Activated CD4-positive, alpha-beta memory T cell treated with anti-CD3 and anti-CD28 coated beads, Interleukin-2, amount 10 ng/mL, durations not matched to agents 7 days and 5 days (primary cell): ENCODE results near the gene ZSCAN10. TPM values are rescaled to one million over a fixed set of nuclear protein-coding genes. Genes with fewer than 3 reads are reported as not detected.
"Not testable (repeated sequence)": the region's sequence is repeated elsewhere in the genome, so short reads cannot be mapped to it uniquely, and the experiment has no call there.

Experiments used
- CTCF ChIA-PET: fragments of 350-600 bp; sonication (Branson Sonifier 250); formaldehyde crosslinking; loops from one replicate; lab custom pipeline; 2021; ENCODE audit warnings: antibody characterized with exemption, inconsistent platforms; lab: Charles Lee
- POLR2A ChIA-PET: fragments of 350-600 bp; sonication (Branson Sonifier 250); formaldehyde crosslinking; loops from one replicate; lab custom pipeline; 2021; ENCODE audit warnings: antibody characterized with exemption; lab: Charles Lee
- DNase-seq: peaks from one replicate; pipeline ENCODE4 v3.0.0-alpha.2; 2020
- H3K27ac Mint-ChIP-seq: one replicate; pipeline ENCODE4 v1.8.0; 2021; ENCODE audit warnings: mild to moderate bottlenecking, mixed read lengths
- H3K27me3 Mint-ChIP-seq: one replicate; pipeline ENCODE4 v1.8.0; 2021; ENCODE audit warnings: mixed read lengths
- H3K36me3 Mint-ChIP-seq: one replicate; pipeline ENCODE4 v1.8.0; 2021; ENCODE audit warnings: low read depth, mixed read lengths
- H3K4me1 Mint-ChIP-seq: one replicate; pipeline ENCODE4 v1.8.0; 2021; ENCODE audit warnings: mixed read lengths
- H3K4me3 Mint-ChIP-seq: one replicate; pipeline ENCODE4 v1.8.0; 2021; ENCODE audit warnings: mild to moderate bottlenecking, mixed read lengths
- H3K9me3 Mint-ChIP-seq: one replicate; pipeline ENCODE4 v1.8.0; 2021; ENCODE audit warnings: mixed read lengths
- total RNA-seq, 2 experiments: library from RNA; stranded (reverse); gene quantifications; one replicate each; pipeline ENCODE4 v1.2.3, GENCODE V29; 2021

Gene ZSCAN10
- total RNA-seq, 2 experiments from 2014 or later: 0.15 TPM; not detected in 1

DNA sequence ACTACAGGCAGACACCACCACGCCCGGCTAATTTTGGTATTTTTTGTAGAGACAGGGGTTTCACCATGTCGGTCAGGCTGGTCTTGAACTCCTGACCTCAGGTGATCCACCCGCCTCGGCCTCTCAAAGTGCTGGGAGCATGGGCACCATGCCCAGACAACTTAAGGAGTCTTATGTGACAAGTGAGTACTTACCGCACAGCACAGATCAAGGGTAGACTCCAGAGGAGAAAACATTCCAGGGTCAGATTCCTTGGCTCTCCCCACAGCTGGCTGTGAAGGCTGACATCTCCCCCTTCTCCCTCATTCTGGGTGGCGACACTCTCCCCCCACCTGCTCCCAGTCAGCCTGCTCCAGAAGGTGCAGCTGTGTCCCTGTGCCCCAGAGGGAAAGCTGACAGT, 10.6 kb downstream of the ZSCAN10 start:
- POLR2A ChIA-PET: interaction anchor here (3.5 kb wide), 1 partner anchor 12 kb away, joined by 26 read pairs; no protein-coding TSS in a partner anchor
- Mint-ChIP-seq H3K9me3 (no peaks in the 10 kb centered on the region), H3K27me3 (no peaks in the 10 kb centered on the region), H3K27ac (no peak overlapping the region), H3K4me1 (peaks cover 41% of the 10 kb centered on the region), H3K36me3 (no peaks in the 10 kb centered on the region), H3K4me3 (no peak overlapping the region)
- CTCF ChIA-PET: interaction anchor here (0.7 to 1.6 kb wide), 3 partner anchors 14 to 29 kb away, joined by 3 to 6 read pairs (median 3); no protein-coding TSS in a partner anchor
- no peak for DNase-seq

DNA sequence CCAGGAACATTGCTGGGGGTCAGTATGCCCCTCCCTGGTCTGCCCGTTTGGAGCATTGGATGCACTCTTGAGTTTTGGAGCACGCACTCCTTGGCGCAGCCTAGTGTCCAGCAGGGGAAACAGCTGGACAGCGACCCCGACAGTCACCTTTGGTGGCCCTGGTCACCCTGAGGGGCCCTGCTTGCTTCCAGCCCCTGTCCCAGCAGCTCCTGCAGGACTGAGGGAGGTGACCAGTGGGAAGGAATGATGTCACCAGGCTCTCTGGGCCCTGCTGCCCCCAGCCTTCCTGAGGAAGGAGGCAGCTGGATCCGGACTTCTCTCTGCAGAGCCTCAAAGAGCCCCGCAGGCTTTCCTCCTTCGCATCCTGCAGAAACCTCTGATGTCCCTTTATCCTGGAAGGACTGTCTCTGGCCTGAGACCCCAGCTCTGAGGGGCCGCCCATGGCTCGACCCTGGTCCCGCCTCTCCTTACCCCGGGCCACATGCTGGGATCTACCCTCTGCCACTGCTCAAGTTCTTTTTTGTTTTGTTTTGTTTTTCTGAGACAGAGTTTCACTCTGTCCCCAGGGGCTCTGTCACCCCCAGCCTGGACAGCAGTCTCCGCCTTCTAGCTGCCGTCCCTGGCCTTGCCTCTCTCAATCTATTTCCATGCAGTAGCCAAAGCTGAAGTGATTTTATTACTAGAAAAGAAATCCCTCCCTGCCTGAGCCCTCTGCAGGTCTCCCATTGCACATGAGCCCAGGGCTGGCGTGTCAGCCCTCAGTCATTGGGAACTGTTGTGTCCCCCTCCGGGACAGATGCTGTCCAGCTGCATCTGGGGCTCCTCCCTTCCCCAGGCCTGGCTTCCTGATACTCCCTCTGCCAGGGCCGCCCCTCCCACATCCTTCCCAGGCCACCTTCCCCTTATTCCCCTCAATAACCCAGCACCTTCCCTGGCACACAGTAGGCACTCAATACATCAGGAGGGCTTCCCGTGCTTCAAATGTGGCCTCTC, 11.6 kb downstream of the ZSCAN10 start:
- no peak overlapping the region for H3K27ac Mint-ChIP-seq
- no peaks in the 10 kb centered on the region for H3K36me3 Mint-ChIP-seq
- H3K9me3 Mint-ChIP-seq: no peaks in the 10 kb centered on the region
- POLR2A ChIA-PET: interaction anchor here (1.6 to 3.5 kb wide), 2 partner anchors 11 to 22 kb away, joined by 3 to 26 read pairs; partner anchors contain the start of gene IL32
- DNase-seq: no peak
- H3K4me1 Mint-ChIP-seq: peaks cover 44% of the 10 kb centered on the region
- CTCF ChIA-PET: interaction anchor here (1.3 to 3.8 kb wide), 6 partner anchors 10 to 42 kb away, joined by 3 to 16 read pairs (median 6); no protein-coding TSS in a partner anchor
- H3K4me3 Mint-ChIP-seq: no peak overlapping the region
- H3K27me3 Mint-ChIP-seq: no peaks in the 10 kb centered on the region

DNA sequence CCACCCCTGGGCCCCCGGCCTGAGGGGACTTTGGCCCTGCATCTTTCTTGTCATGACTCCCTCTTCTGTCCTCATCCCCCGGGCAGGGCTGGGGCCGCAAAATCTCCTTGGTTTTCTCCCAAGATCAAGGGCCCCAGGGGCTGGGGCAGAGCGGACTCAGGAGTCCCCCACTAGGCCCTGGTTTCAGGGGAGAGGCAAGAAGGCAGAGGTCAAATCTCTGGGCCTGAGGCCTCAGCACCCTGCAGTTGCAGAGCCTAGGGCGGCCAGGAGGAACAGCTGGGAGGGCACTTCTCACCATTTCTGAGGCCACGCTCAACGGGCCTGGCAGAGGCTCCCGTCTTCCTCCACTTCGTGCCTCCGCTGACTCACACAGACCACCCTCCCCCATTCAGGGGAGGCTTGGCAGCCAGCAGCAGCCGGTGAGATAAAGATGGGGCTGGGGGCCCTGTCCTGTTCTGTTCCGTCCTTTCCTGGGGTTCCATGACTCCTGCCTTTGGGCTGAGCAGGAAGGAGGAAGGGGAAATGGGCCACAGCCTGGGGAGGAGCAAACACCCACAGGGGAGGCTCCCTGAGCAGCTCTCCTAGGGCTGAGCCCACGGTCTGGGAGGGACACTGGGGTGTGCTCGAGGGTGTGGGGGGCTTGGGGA, 12.4 kb downstream of the ZSCAN10 start:
- no peak overlapping the region for H3K4me3 Mint-ChIP-seq
- DNase-seq: no peak
- CTCF ChIA-PET: interaction anchor here (1.3 to 3.8 kb wide), 5 partner anchors 11 to 43 kb away, joined by 3 to 16 read pairs (median 5); no protein-coding TSS in a partner anchor
- H3K27me3 Mint-ChIP-seq: no peaks in the 10 kb centered on the region
- POLR2A ChIA-PET: interaction anchor here (1.6 to 3.5 kb wide), 2 partner anchors 10 to 21 kb away, joined by 3 to 26 read pairs; partner anchors contain the start of gene IL32
- H3K9me3 Mint-ChIP-seq: no peaks in the 10 kb centered on the region
- peaks cover 44% of the 10 kb centered on the region for H3K4me1 Mint-ChIP-seq
- no peak overlapping the region for H3K27ac Mint-ChIP-seq
- H3K36me3 Mint-ChIP-seq: no peaks in the 10 kb centered on the region

DNA sequence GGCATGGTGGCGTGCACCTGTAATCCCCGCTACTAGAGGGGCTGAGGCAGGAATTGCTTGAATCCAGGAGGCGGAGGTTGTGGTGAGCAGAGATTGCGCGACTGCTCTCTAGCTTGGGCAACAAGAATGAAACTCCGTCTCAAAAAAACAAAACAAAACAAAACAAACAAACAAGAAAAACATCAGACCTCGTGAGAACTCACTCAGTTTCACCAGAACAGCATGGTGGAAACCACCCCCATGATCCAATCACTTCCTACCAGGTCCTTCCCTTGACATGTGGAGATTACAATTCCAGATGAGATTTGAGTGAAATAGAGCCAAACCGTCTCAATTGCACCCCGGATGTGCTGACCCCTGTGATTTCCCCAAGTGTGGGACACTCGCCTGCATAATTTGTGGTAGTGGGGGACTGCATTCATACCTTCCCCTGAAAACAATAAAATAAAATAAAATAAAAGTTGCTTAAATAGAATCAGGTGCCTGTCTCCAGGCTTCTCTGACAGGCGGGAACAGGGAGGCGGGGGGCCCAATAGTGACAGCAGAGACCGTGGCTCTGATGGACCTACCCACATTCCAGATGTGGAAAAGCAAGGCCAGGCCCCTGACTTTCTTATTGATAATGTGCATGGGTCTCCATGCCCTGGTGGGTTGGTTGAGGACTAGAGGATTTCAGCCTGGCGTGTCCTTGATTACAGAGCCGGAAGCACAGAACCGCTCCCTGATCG, 13.1 kb downstream of the ZSCAN10 start:
- POLR2A ChIA-PET: interaction anchor here (1.6 to 3.5 kb wide), 3 partner anchors 9 to 20 kb away, joined by 3 to 26 read pairs (median 4); partner anchors contain the start of gene IL32
- Mint-ChIP-seq H3K36me3 (peaks cover 4% of the 10 kb centered on the region), H3K27ac (no peak overlapping the region), H3K27me3 (no peaks in the 10 kb centered on the region), H3K4me1 (peaks cover 42% of the 10 kb centered on the region), H3K9me3 (peaks cover 2% of the 10 kb centered on the region), H3K4me3 (no peak overlapping the region)
- DNase-seq: no peak
- CTCF ChIA-PET: interaction anchor here (1.1 to 3.8 kb wide), 3 partner anchors 10 to 44 kb away, joined by 3 to 16 read pairs (median 10); no protein-coding TSS in a partner anchor

- no peak overlapping the region for H3K27ac Mint-ChIP-seq
- ChIA-PET POLR2A (interaction anchor here (1.0 to 1.6 kb wide), 2 partner anchors 9 to 17 kb away, joined by 4 read pairs; no protein-coding TSS in a partner anchor), CTCF (interaction anchor here (1.1 to 3.8 kb wide), 3 partner anchors 9 to 45 kb away, joined by 3 to 16 read pairs (median 10); no protein-coding TSS in a partner anchor)
- no peak overlapping the region for H3K4me3 Mint-ChIP-seq
- H3K9me3 Mint-ChIP-seq: peaks cover 6% of the 10 kb centered on the region
- no peak for DNase-seq
- peaks cover 8% of the 10 kb centered on the region for H3K36me3 Mint-ChIP-seq
- no peaks in the 10 kb centered on the region for H3K27me3 Mint-ChIP-seq
- H3K4me1 Mint-ChIP-seq: peaks cover 42% of the 10 kb centered on the region
Measured at GRCh38 chr16:3084969-3085670, 14.0 kb downstream of the ZSCAN10 start.

DNA sequence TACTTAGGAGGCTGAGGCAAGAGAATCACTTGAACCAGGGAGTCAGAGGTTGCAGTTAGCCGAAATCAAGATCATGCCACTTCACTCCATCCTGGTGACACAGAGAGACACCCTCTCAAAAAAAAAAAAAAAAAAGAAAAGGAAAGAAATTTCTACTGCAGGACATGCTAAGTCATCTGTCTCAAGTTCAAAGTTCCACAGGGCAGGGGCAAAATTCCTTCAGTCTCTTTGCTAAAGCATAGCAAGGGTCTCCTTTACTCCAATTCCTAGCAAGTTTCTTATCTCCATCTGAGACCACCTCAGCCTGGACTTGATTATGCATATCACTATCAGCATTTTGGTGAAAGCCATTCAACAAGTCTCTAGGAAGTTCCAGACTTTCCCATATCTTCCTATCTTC, 14.6 kb downstream of the ZSCAN10 start:
- Mint-ChIP-seq H3K9me3 (peaks cover 13% of the 10 kb centered on the region), H3K27ac (no peak overlapping the region), H3K4me1 (peaks cover 47% of the 10 kb centered on the region)

DNA sequence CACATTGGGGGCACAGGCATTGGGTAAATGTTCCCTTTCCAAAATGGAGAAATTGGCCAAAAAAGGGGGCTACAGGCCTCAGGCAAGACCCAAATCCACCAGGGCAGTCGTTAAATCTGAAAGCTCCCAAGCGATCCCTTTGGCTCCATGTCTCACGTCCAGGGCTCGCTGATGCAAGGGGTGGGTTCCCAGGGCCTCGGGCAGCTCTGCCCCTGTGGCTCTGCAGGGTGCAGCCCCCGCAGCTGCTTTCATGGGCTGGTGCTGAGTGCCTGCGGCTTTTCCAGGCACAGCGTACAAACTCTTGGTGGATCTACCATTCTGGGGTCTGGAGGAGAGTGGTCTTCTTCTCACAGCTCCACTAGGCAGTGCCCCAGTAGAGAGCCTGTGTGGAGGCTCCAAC, 15.7 kb downstream of the ZSCAN10 start:
- ChIA-PET CTCF (interaction anchor here (1.3 to 1.9 kb wide), 2 partner anchors 12 to 18 kb away, joined by 4 to 7 read pairs; no protein-coding TSS in a partner anchor), POLR2A (interaction anchor here (0.8 kb wide), 1 partner anchor 41 kb away, joined by 3 read pairs; no protein-coding TSS in a partner anchor)
- peaks cover 22% of the 10 kb centered on the region for H3K36me3 Mint-ChIP-seq
- H3K4me3 Mint-ChIP-seq, H3K27me3 Mint-ChIP-seq, DNase-seq, H3K27ac Mint-ChIP-seq: not testable (repeated sequence)
- peaks cover 14% of the 10 kb centered on the region for H3K9me3 Mint-ChIP-seq
- peaks cover 52% of the 10 kb centered on the region for H3K4me1 Mint-ChIP-seq

More for the DNA sequence above, 14.6 kb downstream of the ZSCAN10 start:
- H3K36me3 Mint-ChIP-seq: peaks cover 14% of the 10 kb centered on the region
- CTCF ChIA-PET: interaction anchor here (0.7 to 3.8 kb wide), 5 partner anchors 8 to 42 kb away, joined by 3 to 16 read pairs (median 4); no protein-coding TSS in a partner anchor
- POLR2A ChIA-PET: interaction anchor here (1.0 to 1.6 kb wide), 2 partner anchors 8 to 16 kb away, joined by 4 read pairs; no protein-coding TSS in a partner anchor
- no peak overlapping the region for H3K4me3 Mint-ChIP-seq
- no peaks in the 10 kb centered on the region for H3K27me3 Mint-ChIP-seq
- no peak for DNase-seq

- H3K27me3 Mint-ChIP-seq, DNase-seq, H3K27ac Mint-ChIP-seq, H3K4me3 Mint-ChIP-seq, POLR2A ChIA-PET: not testable (repeated sequence)
- CTCF ChIA-PET: interaction anchor here (0.7 to 1.0 kb wide), 2 partner anchors 8 to 54 kb away, joined by 3 read pairs; no protein-coding TSS in a partner anchor
- Mint-ChIP-seq H3K36me3 (peaks cover 31% of the 10 kb centered on the region), H3K9me3 (peaks cover 16% of the 10 kb centered on the region), H3K4me1 (peaks cover 55% of the 10 kb centered on the region)
Measured at GRCh38 chr16:3081957-3082356, 17.1 kb downstream of the ZSCAN10 start.

DNA sequence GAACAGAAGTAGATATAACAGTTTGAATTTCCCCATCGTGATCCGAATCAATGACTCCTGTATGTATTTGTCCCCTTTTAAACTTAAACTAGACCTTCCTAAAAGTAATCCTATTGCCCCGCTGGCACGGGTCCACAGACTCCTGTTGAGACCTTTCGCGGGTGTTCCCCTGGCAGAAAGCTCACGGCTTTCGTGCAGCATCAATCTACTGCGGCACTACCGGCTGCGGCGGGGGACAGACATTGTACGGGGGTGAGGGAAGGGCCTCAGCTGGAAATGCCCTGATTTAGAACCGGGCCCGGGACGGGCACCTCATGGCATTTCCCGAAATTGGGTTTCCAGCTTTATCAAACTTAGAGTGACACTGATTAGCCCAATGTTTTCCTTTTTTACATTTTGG, 19.1 kb downstream of the ZSCAN10 start:
- POLR2A ChIA-PET: interaction anchor here (0.6 to 1.6 kb wide), 6 partner anchors 11 to 100 kb away, joined by 3 to 8 read pairs (median 4); partner anchors contain the start of genes IL32, PKMYT1 and ZNF213
- no peak overlapping the region for H3K4me3 Mint-ChIP-seq
- H3K4me1 Mint-ChIP-seq: peaks cover 63% of the 10 kb centered on the region
- H3K27ac Mint-ChIP-seq: peak overlapping the region; percentile 9
- H3K9me3 Mint-ChIP-seq: peaks cover 16% of the 10 kb centered on the region
- H3K27me3 Mint-ChIP-seq: no peaks in the 10 kb centered on the region
- peaks cover 37% of the 10 kb centered on the region for H3K36me3 Mint-ChIP-seq
- CTCF ChIA-PET: interaction anchor here (1.6 to 1.7 kb wide), 3 partner anchors 13 to 49 kb away, joined by 3 to 11 read pairs (median 6); no protein-coding TSS in a partner anchor
- DNase-seq: no peak

DNA sequence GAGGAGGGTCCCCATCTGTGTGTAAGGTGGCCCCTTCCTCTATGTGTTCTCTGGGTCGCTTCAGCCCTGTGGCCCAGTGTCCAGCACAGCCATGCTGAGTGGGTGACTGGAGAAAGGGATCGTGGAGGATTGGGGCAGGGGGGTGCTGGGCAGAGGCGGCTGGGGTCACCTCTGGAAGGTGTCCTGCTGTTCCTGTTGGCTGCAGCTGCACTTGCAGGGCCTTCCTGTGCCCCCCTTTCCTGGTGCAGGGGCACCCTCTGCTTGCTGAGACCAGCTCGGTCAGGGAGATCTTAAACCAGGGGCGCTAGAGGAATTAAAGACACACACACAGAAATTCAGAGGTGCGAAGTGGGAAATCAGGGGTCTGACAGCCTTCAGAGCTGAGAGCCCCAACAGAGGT, 22.5 kb downstream of the ZSCAN10 start:
- no peak for DNase-seq
- CTCF ChIA-PET: interaction anchor here (0.7 to 6.2 kb wide), 10 partner anchors 9 to 56 kb away, joined by 3 to 62 read pairs (median 8); partner anchors contain the start of gene TNFRSF12A
- peaks cover 81% of the 10 kb centered on the region for H3K4me1 Mint-ChIP-seq
- H3K36me3 Mint-ChIP-seq: peaks cover 40% of the 10 kb centered on the region
- H3K27me3 Mint-ChIP-seq: no peaks in the 10 kb centered on the region
- POLR2A ChIA-PET: interaction anchor here (1.0 to 6.7 kb wide), 16 partner anchors 9 to 433 kb away, joined by 3 to 187 read pairs (median 18); partner anchors contain the start of genes IL32, MMP25, TNFRSF12A and ZNF213
- peaks cover 16% of the 10 kb centered on the region for H3K9me3 Mint-ChIP-seq
- peak overlapping the region; percentile 77 for H3K4me3 Mint-ChIP-seq
- peak overlapping the region; percentile 100 for H3K27ac Mint-ChIP-seq
